SIG-M5 treated with dmso at 0.1 percent for 504 hours (cell line): ENCODE measurements around the gene ZNF165.
"Not testable (repeated sequence)": the region's sequence is repeated elsewhere in the genome, so short reads cannot be mapped to it uniquely, and the experiment has no call there.

Experiments
- DNase-seq: peaks from one replicate; lab custom pipeline; 2025; ENCODE audit not compliant: unreplicated experiment; lab: John Stamatoyannopoulos, UW

ZNF165 gene

GRCh38 chr6:28118217-28118616 lies 37.8 kb downstream of the ZNF165 start:
- no peak for DNase-seq

DNA sequence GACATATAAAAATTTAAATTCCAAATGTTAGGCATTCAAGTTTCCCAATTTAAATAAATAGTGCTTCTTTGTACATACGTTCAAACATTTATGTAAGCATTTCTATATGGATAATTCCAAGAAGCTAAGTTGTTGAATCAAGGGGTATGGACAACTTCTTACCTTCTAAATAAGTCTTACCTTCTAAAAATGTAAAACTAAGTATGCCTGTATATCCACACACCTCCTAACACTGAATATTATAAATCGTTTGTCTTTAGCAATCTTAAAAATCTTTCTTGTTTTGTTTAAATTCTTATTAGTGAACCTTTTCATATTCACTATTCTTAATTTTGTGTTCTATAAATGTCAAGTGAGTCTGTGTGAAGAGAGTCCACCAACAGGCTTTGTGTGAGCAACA lies 41.5 kb downstream of the ZNF165 start:
- no peak for DNase-seq

- DNase-seq = not testable (repeated sequence)
Observed at GRCh38 chr6:28122283-28122682, 41.9 kb downstream of the ZNF165 start.

GRCh38 chr6:28124350-28124970 lies 44.1 kb downstream of the ZNF165 start, which contains the start of gene ZSCAN16:
Gene ZSCAN16 (plus strand): TSS chr6:28124609. CDS start chr6:28125444, 835 bp downstream.
- DNase-seq = peak; percentile 69

DNA sequence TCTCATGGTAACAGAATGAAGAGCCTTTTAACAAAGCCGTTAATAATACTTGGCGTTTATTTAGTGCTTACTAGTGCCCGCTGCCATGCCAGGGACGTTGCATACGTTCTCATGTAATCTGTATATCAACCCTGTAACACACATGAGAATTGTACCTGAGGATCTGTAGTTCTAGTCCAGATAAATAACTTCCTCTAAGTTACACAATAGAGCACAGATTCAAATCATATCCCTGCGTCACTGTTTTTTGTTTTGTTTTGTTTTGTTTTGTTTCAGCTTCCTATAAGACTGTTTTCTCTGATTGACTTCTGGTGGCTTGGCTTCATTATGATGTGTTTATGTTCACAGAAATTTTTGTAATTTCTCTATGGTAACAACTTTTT lies 44.6 kb downstream of the ZNF165 start:
- DNase-seq = no peak

DNA sequence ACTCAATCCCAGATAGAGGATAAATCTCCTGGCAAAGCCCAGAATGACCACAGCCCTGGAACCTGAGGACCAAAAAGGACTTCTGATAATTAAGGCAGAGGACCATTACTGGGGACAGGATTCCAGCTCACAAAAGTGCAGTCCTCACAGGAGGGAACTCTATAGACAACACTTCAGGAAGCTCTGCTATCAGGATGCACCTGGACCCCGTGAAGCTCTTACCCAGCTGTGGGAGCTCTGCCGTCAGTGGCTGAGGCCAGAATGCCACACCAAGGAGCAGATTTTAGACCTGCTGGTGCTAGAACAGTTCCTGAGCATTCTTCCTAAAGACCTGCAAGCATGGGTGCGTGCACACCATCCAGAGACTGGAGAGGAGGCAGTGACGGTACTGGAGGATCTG lies 45.0 kb downstream of the ZNF165 start:
- DNase-seq = no peak

DNA sequence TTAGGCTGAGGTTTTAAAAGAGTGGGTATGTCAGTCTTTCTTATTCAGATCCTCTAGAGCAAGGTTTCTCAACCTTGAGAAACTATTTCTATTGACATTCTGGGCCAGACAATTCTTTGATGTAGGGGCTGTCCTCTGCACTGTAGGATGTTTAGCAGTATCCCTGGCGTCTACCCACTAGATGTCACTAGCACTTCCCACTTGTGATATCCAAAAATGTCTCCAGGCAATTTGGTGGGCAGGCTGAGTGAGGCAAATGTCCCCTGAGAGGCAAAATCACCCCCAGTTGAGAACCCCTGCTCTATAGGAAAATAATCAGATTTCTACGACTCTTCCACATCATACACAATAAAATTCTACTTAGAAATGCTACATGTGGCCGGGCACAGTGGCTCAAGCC lies 53.6 kb downstream of the ZNF165 start:
- peak; percentile 55 for DNase-seq

- peak; percentile 12 for DNase-seq
Observed at GRCh38 chr6:28134716-28135115, 54.3 kb downstream of the ZNF165 start.

GRCh38 chr6:28135393-28135792 lies 55.0 kb downstream of the ZNF165 start:
- peak; percentile 19 for DNase-seq

- DNase-seq = peak; percentile 85
Observed at GRCh38 chr6:28136585-28137504, 56.5 kb downstream of the ZNF165 start.

GRCh38 chr6:28137505-28137981 lies 57.2 kb downstream of the ZNF165 start:
- DNase-seq = peak; percentile 67
